Right atrium auricular region (tissue), 2 donors: ENCODE results near the gene STAG2. TPM values are rescaled to one million over a fixed set of nuclear protein-coding genes. Genes with fewer than 3 reads are reported as not detected.
"Not testable (repeated sequence)": the region's sequence is repeated elsewhere in the genome, so short reads cannot be mapped to it uniquely, and the experiment has no call there.

Experiments
- DNase-seq: peaks from one replicate; pipeline ENCODE4 v3.0.0-alpha.2; 2019; ENCODE audit warnings: low spot score
- H3K27ac ChIP-seq, 2 donors: fragments of 200-600 bp; sonication (generic); 1 replicate in 1 of 2; 2 replicates in 1 of 2; pipeline ENCODE4 v1.5.1; 2016 to 2019
- H3K27me3 ChIP-seq, 2 donors: fragments of 200-600 bp; sonication (generic); one replicate each; pipeline versions ENCODE4 v1.5.1 to v1.6.0; 2017 to 2019
- H3K36me3 ChIP-seq: fragments of 200-600 bp; sonication (generic); one replicate; pipeline ENCODE4 v1.5.1; 2016
- H3K4me1 ChIP-seq, 2 donors: fragments of 200-600 bp; sonication (generic); one replicate each; pipeline versions ENCODE4 v1.5.1 to v1.6.0; 2017 to 2019
- H3K4me3 ChIP-seq, 2 donors: fragments of 200-600 bp; sonication (generic); 1 replicate in 1 of 2; 2 replicates in 1 of 2; pipeline ENCODE4 v1.5.1; 2017 to 2019; ENCODE audit warnings: mild to moderate bottlenecking in 1 of 2, moderate library complexity in 1 of 2
- H3K9me3 ChIP-seq, 2 donors: fragments of 200-600 bp; sonication (generic); one replicate each; pipeline ENCODE4 v1.5.1; 2019
- CTCF ChIP-seq, 2 donors: fragments of 200-600 bp; sonication (generic); IDR thresholded peaks; one replicate each; pipeline ENCODE4 v1.5.1; 2019; ENCODE audit warnings: antibody characterized with exemption in 2 of 2
- total RNA-seq, 2 donors: library from RNA; depleted of rRNA; stranded (reverse); fragments of >200 nt; gene quantifications; one replicate each; pipeline ENCODE4 v1.1.0, GENCODE V29; 2016

Gene STAG2
- total RNA-seq, 2 donors from 2014 or later: 26.8 to 45.8 TPM

- Histone ChIP-seq H3K4me3 (no peak overlapping the region), H3K36me3 (peaks cover 4% of the 10 kb centered on the region), H3K4me1 (no peaks in the 10 kb centered on the region), H3K27ac (no peak overlapping the region), H3K27me3 (no peaks in the 10 kb centered on the region), H3K9me3 (no peaks in the 10 kb centered on the region)
- TF ChIP-seq CTCF (IDR thresholded peaks at IDR 0.05): no peak
- DNase-seq: no peak
Observed at GRCh38 chrX:124042042-124042441, 80.5 kb downstream of the STAG2 start.

GRCh38 chrX:124045109-124045508, 83.6 kb downstream of the STAG2 start:
- no peaks in the 10 kb centered on the region for H3K4me1 ChIP-seq
- no peaks in the 10 kb centered on the region for H3K9me3 ChIP-seq
- H3K4me3 ChIP-seq: no peak overlapping the region
- no peak overlapping the region for H3K27ac ChIP-seq
- no peaks in the 10 kb centered on the region for H3K27me3 ChIP-seq
- peaks cover 4% of the 10 kb centered on the region for H3K36me3 ChIP-seq
- no peak for DNase-seq
- no peak for TF ChIP-seq CTCF (IDR thresholded peaks at IDR 0.05)

GRCh38 chrX:124084417-124084816, 122.9 kb downstream of the STAG2 start:
- H3K4me1 ChIP-seq, DNase-seq, H3K27ac ChIP-seq, H3K27me3 ChIP-seq, H3K4me3 ChIP-seq, H3K9me3 ChIP-seq: not testable (repeated sequence)
- H3K36me3 ChIP-seq: peaks cover 45% of the 10 kb centered on the region

GRCh38 chrX:124085063-124085462, 123.6 kb downstream of the STAG2 start:
- Histone ChIP-seq H3K27me3 (peaks cover 0 to 3% of the 10 kb centered on the region in 2 donors), H3K4me3 (no peak overlapping the region), H3K9me3 (no peaks in the 10 kb centered on the region), H3K36me3 (peaks cover 45% of the 10 kb centered on the region), H3K27ac (no peak overlapping the region), H3K4me1 (no peaks in the 10 kb centered on the region)
- no peak for DNase-seq
- no peak for TF ChIP-seq CTCF (IDR thresholded peaks at IDR 0.05)

GRCh38 chrX:124086411-124086810, 124.9 kb downstream of the STAG2 start:
- H3K27ac ChIP-seq: no peak overlapping the region
- no peaks in the 10 kb centered on the region for H3K4me1 ChIP-seq
- H3K27me3 ChIP-seq: peaks cover 0 to 3% of the 10 kb centered on the region in 2 donors
- DNase-seq: no peak
- H3K36me3 ChIP-seq: peaks cover 42% of the 10 kb centered on the region
- TF ChIP-seq CTCF (IDR thresholded peaks at IDR 0.05): no peak
- H3K9me3 ChIP-seq: no peaks in the 10 kb centered on the region
- no peak overlapping the region for H3K4me3 ChIP-seq

GRCh38 chrX:124087000-124087746, 125.7 kb downstream of the STAG2 start:
- no peak for DNase-seq
- TF ChIP-seq CTCF (IDR thresholded peaks at IDR 0.05): no peak
- no peaks in the 10 kb centered on the region for H3K9me3 ChIP-seq
- peak overlapping the region in 1 of 2 donors; percentile 1 for H3K27ac ChIP-seq
- no peak overlapping the region for H3K4me3 ChIP-seq
- peaks cover 34% of the 10 kb centered on the region for H3K36me3 ChIP-seq
- H3K4me1 ChIP-seq: no peaks in the 10 kb centered on the region
- H3K27me3 ChIP-seq: peaks cover 0 to 3% of the 10 kb centered on the region in 2 donors
